H1 (cell line): ENCODE results near the gene PDCL3.

Experiments used
- CEBPB ChIP-seq: IDR thresholded peaks from 2 replicates; pipeline ENCODE4 v1.6.1; 2012; ENCODE audit warnings: low read depth, low read length
- CHD1 ChIP-seq: IDR thresholded peaks from 2 replicates; pipeline ENCODE4 v1.6.1; 2012; ENCODE audit warnings: low read depth, low read length, improper control_type of control experiment
- CTCF ChIP-seq, 3 experiments: IDR thresholded peaks; 1 replicate in 2 of 3; 2 replicates in 1 of 3; pipeline versions ENCODE4 v1.5.1 to v1.6.1; 2011; ENCODE audit warnings: low read length in 3 of 3, mild to moderate bottlenecking in 3 of 3, inconsistent platforms in 2 of 3, low read depth in 1 of 3, moderate library complexity in 1 of 3; ENCODE audit not compliant: insufficient read depth in 1 of 3; ENCODE audit errors: control extremely low read depth in 1 of 3
- E2F6 ChIP-seq: IDR thresholded peaks from 2 replicates; pipeline ENCODE4 v1.6.1; 2012; ENCODE audit warnings: inconsistent platforms
- EZH2 ChIP-seq: fragments of 200-600 bp; sonication (generic); IDR thresholded peaks from 2 replicates; pipeline ENCODE4 v1.7.1; 2012; ENCODE audit warnings: low read depth, mild to moderate bottlenecking, moderate library complexity, low read length, inconsistent platforms; ENCODE audit not compliant: severe bottlenecking
- KDM1A ChIP-seq: fragments of 200-600, 300-600 bp; sonication (generic); IDR thresholded peaks from 2 replicates; pipeline ENCODE4 v1.7.1; 2016; ENCODE audit warnings: mild to moderate bottlenecking, low read length, borderline replicate concordance
- POLR2A ChIP-seq, 2 experiments: IDR thresholded peaks; 1 replicate in 1 of 2; 2 replicates in 1 of 2; pipeline ENCODE4 v1.6.1; 2011; ENCODE audit warnings: low read depth in 2 of 2, low read length in 2 of 2, mild to moderate bottlenecking in 2 of 2; ENCODE audit errors: control extremely low read depth in 1 of 2
- SIN3A ChIP-seq, 2 experiments: IDR thresholded peaks in 1 of 2; conservative IDR thresholded peaks in 1 of 2; 2 replicates each; pipeline ENCODE4 v1.6.1; 2011 to 2012; ENCODE audit warnings: low read length in 2 of 2, improper control_type of control experiment in 1 of 2, low read depth in 1 of 2, mild to moderate bottlenecking in 1 of 2
- TF ChIP-seq, protein P1 (sequence below): IDR thresholded peaks from 2 replicates; pipeline ENCODE4 v1.6.1; 2011; ENCODE audit warnings: low read depth, mild to moderate bottlenecking, low read length; ENCODE audit not compliant: insufficient read depth

DNA sequence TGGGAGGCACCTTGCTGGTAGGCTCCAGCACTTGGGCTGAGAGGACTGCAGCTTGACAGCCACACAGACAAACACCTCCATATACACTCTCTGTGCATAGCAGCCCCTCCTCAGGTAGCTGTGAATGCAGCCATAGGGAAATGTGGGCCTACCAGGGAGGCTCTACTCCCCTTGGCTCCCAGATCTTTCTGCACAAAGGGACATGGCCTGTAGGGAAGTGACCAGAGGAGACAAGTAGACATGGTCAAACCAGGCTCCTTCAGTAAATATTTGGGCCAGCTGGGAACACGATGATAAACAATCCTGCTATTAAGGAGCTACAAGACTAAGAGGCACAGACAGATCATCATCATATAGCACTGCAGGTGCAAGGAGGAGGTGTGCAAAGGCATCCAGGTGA lies 35.9 kb upstream of the PDCL3 start:
- TF ChIP-seq KDM1A (no peak), CHD1 (no peak), CTCF (IDR thresholded peaks at IDR 0.05; ENCODE audit: control extremely low read depth in 1 of 3, insufficient read depth in 1 of 3, low read depth in 1 of 3, low read length in 3 of 3) (no peak), SIN3A (conservative IDR thresholded peaks at IDR 0.05 in 1 of 2, IDR thresholded peaks at IDR 0.05 in 1 of 2; ENCODE audit: low read depth in 1 of 2, low read length in 2 of 2) (no peak), CEBPB (no peak), E2F6 (no peak), POLR2A (IDR thresholded peaks at IDR 0.05; ENCODE audit: control extremely low read depth in 1 of 2, low read depth in 2 of 2, low read length in 2 of 2) (no peak), EZH2 (no peak)
- TF ChIP-seq, protein P1, sequence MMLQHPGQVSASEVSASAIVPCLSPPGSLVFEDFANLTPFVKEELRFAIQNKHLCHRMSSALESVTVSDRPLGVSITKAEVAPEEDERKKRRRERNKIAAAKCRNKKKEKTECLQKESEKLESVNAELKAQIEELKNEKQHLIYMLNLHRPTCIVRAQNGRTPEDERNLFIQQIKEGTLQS: no peak
